Fibroblast of mammary gland (primary cell): Measurements from ENCODE around the gene XPR1.

Source experiments
- DNase-seq: peaks from one replicate; pipeline ENCODE4 v3.0.0-alpha.2; 2010; ENCODE audit warnings: low read depth
- H3K4me3 ChIP-seq: 2 replicates; pipeline ENCODE4 v1.5.1; 2011; ENCODE audit warnings: low read depth, mild to moderate bottlenecking, low read length, moderate library complexity; ENCODE audit not compliant: control insufficient read depth
- TF ChIP-seq, protein P1 (sequence below): conservative IDR thresholded peaks from 2 replicates; pipeline ENCODE4 v1.5.1; 2011; ENCODE audit warnings: low read depth, low read length, inconsistent platforms; ENCODE audit not compliant: control insufficient read depth, insufficient read depth

The XPR1 gene

DNA sequence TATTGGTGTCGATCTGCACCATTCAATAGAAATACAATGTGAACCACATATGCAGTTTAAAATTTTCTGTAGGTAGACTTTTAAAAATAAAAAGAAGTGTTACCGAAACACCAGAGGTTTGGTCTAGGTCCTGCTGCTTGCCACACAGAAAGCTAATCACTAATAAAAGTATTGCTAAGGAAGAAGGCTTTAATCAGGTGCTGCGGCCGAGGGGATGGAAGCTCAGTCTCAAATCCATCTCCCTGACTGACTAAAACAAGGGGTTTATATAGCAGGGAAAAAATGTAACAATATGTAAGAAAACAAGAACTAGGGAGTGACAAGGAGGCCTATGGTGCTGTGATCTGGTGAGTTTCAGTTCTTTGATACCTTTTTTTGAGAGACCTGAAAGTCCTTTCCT, 99.3 kb downstream of the XPR1 start:
- no peak for DNase-seq
- TF ChIP-seq, protein P1, sequence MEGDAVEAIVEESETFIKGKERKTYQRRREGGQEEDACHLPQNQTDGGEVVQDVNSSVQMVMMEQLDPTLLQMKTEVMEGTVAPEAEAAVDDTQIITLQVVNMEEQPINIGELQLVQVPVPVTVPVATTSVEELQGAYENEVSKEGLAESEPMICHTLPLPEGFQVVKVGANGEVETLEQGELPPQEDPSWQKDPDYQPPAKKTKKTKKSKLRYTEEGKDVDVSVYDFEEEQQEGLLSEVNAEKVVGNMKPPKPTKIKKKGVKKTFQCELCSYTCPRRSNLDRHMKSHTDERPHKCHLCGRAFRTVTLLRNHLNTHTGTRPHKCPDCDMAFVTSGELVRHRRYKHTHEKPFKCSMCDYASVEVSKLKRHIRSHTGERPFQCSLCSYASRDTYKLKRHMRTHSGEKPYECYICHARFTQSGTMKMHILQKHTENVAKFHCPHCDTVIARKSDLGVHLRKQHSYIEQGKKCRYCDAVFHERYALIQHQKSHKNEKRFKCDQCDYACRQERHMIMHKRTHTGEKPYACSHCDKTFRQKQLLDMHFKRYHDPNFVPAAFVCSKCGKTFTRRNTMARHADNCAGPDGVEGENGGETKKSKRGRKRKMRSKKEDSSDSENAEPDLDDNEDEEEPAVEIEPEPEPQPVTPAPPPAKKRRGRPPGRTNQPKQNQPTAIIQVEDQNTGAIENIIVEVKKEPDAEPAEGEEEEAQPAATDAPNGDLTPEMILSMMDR = no peak
- H3K4me3 ChIP-seq = no peak overlapping the region

DNA sequence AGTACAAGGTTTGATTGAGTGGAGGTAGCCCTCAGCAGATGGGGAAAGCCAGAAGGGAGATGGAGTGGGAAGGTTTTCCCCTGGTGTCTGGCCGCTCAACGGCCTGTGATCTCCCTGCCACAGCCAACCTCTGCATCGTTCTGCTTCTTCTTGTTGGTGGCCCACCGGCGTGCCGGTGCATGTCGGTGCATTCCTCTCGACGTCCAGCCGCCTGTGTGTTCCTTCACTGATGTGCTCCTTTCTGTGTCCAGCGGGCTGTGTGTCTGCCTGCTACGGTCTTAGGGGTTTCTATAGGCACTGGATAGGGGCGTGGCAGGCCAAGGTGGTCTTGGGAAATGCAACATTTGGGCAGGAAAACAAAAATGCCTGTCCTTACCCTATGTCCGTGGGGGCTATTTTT, 101.0 kb downstream of the XPR1 start:
- DNase-seq = no peak
- no peak overlapping the region for H3K4me3 ChIP-seq
- TF ChIP-seq, protein P1 = no peak

DNA sequence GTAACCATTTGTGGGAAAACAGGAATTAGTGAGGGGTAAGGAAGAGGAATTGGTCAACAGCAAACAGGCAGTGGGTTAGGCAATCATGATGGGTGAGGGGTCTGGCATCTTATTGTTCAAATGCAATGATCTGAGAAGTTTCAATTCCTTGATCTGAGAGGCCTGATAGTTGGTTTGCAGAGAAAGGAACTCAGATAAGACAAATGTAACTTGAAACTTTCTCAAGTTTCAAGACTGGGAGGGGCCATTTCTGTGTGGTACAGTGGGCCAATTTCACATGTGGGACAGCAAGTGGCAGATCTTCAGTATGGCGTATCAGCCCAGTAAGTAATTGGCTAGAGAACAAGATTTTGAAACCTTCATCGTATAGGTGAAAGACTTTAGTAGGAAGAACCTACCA, 102.5 kb downstream of the XPR1 start:
- TF ChIP-seq, protein P1 = no peak
- H3K4me3 ChIP-seq = no peak overlapping the region
- DNase-seq = no peak

DNA sequence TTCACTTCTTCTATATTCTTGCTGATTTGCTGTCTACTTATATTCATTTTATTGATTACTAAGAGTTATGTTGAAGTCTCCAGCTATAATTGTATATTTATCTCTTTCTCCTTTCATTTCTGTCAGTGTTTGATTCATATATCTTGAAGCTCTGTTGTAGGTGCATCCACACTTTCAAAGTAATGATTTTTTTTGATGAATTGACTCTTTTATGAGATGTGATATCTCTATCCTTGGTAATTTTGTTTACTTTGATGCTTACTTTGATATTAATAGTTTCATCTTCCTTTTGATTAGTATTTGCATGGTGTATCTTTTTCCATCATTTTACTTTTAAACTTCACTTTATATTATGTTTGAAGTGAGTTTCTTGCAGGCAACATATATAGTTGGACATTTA, 110.8 kb downstream of the XPR1 start:
- TF ChIP-seq, protein P1 = no peak
- no peak overlapping the region for H3K4me3 ChIP-seq
- no peak for DNase-seq

DNA sequence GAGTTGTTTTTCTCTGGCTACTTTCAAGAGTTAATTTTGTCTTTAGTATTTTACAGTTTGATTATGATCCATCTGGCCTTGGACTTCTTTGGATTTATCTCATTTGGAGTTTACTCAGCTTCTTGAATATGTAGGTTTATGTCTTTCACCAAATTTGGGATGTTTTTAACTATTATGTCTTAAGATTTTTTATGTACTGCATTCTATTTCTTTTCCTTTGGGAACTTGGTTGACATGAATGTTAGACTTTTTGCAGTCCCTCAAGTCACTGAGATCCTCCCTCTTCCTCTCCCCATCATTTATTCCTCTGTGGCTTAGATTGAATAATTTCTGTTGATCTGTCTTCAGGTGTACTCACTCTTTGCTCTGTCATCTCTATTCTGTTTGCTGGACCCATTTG, 112.0 kb downstream of the XPR1 start:
- no peak for DNase-seq
- TF ChIP-seq, protein P1 = no peak
- H3K4me3 ChIP-seq = no peak overlapping the region

DNA sequence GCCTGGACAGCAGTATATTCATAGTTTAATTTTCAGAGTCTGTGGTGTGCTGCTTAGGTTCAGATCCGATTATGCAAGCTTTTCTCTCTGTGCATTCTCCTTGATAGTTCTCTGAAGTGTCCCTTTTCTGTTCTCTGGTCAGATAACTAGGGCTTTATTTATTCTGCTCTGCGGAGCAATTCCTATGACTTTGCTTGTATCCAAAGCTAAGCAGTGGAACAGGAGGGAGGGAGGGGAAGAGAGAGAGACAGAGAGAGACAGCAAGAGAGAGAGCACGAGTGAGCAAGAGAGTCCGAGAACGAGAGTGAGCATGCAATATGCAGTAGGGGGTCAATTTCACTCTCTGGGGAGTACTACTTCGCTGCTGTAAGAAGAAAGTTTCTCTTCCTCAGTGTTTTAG, 113.3 kb downstream of the XPR1 start:
- no peak overlapping the region for H3K4me3 ChIP-seq
- TF ChIP-seq, protein P1 = no peak
- DNase-seq = no peak

DNA sequence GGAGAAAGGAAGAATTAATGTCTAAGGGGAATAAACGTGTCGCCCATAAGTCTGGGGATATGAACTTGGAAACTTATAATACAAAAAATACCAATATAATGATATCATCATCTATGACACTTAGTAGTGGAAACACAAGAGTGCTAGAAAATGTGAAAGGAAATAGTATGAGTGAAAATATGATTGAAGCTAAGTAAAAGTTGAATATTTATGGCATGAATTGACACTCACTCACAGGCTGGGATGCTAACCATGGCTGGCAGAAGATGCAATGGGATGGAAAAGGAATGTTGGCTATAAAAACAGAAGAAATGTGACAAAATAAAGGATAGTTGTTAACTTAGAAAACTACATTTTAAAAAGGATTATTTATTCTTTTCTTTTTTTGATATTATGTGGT, 120.1 kb downstream of the XPR1 start:
- H3K4me3 ChIP-seq = no peak overlapping the region
- TF ChIP-seq, protein P1 = no peak
- DNase-seq = no peak
